IMR-90 (cell line): ENCODE results near the gene PRKACG. TPM values are rescaled to one million over a fixed set of nuclear protein-coding genes. Genes with fewer than 3 reads are reported as not detected.

Experiments
- ATAC-seq: fragments of 200-7000 bp; cut with Tn5 transposase; 2 replicates; pipeline ENCODE4 v1.9.1; 2020; ENCODE audit warnings: low read depth, mild to moderate bottlenecking, moderate library complexity
- BruUV-seq: library from RNA; stranded (reverse); fragments of 400-500 nt; replicated peaks from 2 replicates; lab custom pipeline; 2021; lab: Mats Ljungman, UMichigan
- CTCF ChIA-PET: fragments of 300-600 bp; formaldehyde crosslinking; extraction: SDS; loops from one replicate; lab custom pipeline; 2021; ENCODE audit warnings: antibody characterized with exemption; lab: Yijun Ruan, JAX
- POLR2A ChIA-PET: fragments of 300-600 bp; sonication (Branson Sonifier 250); formaldehyde crosslinking; loops from one replicate; lab custom pipeline; 2022; ENCODE audit warnings: antibody characterized with exemption; ENCODE audit not compliant: unreplicated experiment; lab: Charles Lee
- DNase-seq: peaks from one replicate; pipeline ENCODE4 v3.0.0; 2013
- H2AFZ ChIP-seq: replicated peaks from 2 replicates; pipeline ENCODE3; 2013; ENCODE audit warnings: low read length, mild to moderate bottlenecking; ENCODE audit not compliant: poor library complexity
- H2AK5ac ChIP-seq: 2 replicates; pipeline ENCODE4 v1.6.1; 2013; ENCODE audit warnings: low read depth, low read length, inconsistent platforms
- H2AK9ac ChIP-seq: replicated peaks from 2 replicates; pipeline ENCODE3; 2013; ENCODE audit warnings: mild to moderate bottlenecking, low read depth, low read length, moderate library complexity; ENCODE audit not compliant: poor library complexity
- H2BK120ac ChIP-seq: 2 replicates; pipeline ENCODE4 v1.6.1; 2013; ENCODE audit warnings: low read depth, low read length, inconsistent platforms
- H2BK15ac ChIP-seq: 3 replicates; pipeline ENCODE4 v1.6.1; 2013; ENCODE audit warnings: low read depth, low read length, inconsistent platforms
- H2BK20ac ChIP-seq: 2 replicates; pipeline ENCODE4 v1.6.1; 2013; ENCODE audit warnings: low read depth, mild to moderate bottlenecking, inconsistent platforms, low read length, moderate library complexity
- H2BK5ac ChIP-seq: 2 replicates; pipeline ENCODE4 v1.6.1; 2013; ENCODE audit warnings: mild to moderate bottlenecking, low read depth, low read length, inconsistent platforms; ENCODE audit not compliant: poor library complexity, severe bottlenecking
- H3K14ac ChIP-seq: replicated peaks from 2 replicates; pipeline ENCODE4 v1.6.1; 2013; ENCODE audit warnings: low read depth, low read length, inconsistent platforms
- H3K18ac ChIP-seq: 2 replicates; pipeline ENCODE4 v1.6.1; 2013; ENCODE audit warnings: low read depth, low read length, control low read depth
- H3K23ac ChIP-seq: 2 replicates; pipeline ENCODE4 v1.6.1; 2013; ENCODE audit warnings: low read depth, low read length, inconsistent platforms
- H3K27ac ChIP-seq: 2 replicates; pipeline ENCODE4 v1.5.1; 2013; ENCODE audit warnings: mild to moderate bottlenecking, control low read depth, low read length; ENCODE audit not compliant: insufficient read depth
- H3K27me3 ChIP-seq: 2 replicates; pipeline ENCODE4 v1.6.1; 2013; ENCODE audit warnings: low read length; ENCODE audit not compliant: control insufficient read depth, insufficient read depth
- H3K36me3 ChIP-seq: 2 replicates; pipeline ENCODE4 v1.6.1; 2013; ENCODE audit warnings: low read length, mixed read lengths; ENCODE audit not compliant: control insufficient read depth, insufficient read depth
- H3K4ac ChIP-seq: 2 replicates; pipeline ENCODE4 v1.6.1; 2013; ENCODE audit warnings: low read depth, low read length, inconsistent platforms
- H3K4me1 ChIP-seq: 2 replicates; pipeline ENCODE4 v1.6.1; 2013; ENCODE audit warnings: low read length, mixed read lengths; ENCODE audit not compliant: control insufficient read depth, insufficient read depth
- H3K4me2 ChIP-seq: 2 replicates; pipeline ENCODE4 v1.6.1; 2013; ENCODE audit warnings: low read depth, mild to moderate bottlenecking, control low read depth, low read length, moderate library complexity
- H3K4me3 ChIP-seq: 2 replicates; pipeline ENCODE4 v1.5.1; 2013; ENCODE audit warnings: low read depth, mild to moderate bottlenecking, control low read depth, low read length, moderate library complexity; ENCODE audit not compliant: insufficient read depth
- H3K56ac ChIP-seq: 2 replicates; pipeline ENCODE4 v1.6.1; 2013; ENCODE audit warnings: low read length, inconsistent platforms; ENCODE audit not compliant: insufficient read depth; ENCODE audit errors: extremely low read depth
- H3K79me1 ChIP-seq, 2 experiments: 2 replicates each; pipeline ENCODE4 v1.6.1; 2013; ENCODE audit warnings: low read length in 2 of 2, inconsistent platforms in 1 of 2, low read depth in 1 of 2
- H3K9ac ChIP-seq: 2 replicates; pipeline ENCODE4 v1.6.1; 2013; ENCODE audit warnings: low read depth, low read length, control low read depth
- H3K9me1 ChIP-seq: 2 replicates; pipeline ENCODE4 v1.6.1; 2013; ENCODE audit warnings: low read length, inconsistent platforms; ENCODE audit not compliant: insufficient read depth
- H3K9me3 ChIP-seq: 2 replicates; pipeline ENCODE4 v1.6.1; 2013; ENCODE audit warnings: low read length; ENCODE audit not compliant: control insufficient read depth, insufficient read depth
- H4K20me1 ChIP-seq: 2 replicates; pipeline ENCODE4 v1.6.1; 2013; ENCODE audit warnings: low read length, inconsistent platforms; ENCODE audit not compliant: insufficient read depth
- H4K5ac ChIP-seq: 2 replicates; pipeline ENCODE4 v1.6.1; 2013; ENCODE audit warnings: mild to moderate bottlenecking, low read depth, low read length, control low read depth
- H4K8ac ChIP-seq, 2 experiments: 2 replicates each; pipeline ENCODE4 v1.6.1; 2013; ENCODE audit warnings: low read depth in 2 of 2, low read length in 2 of 2, control low read depth in 1 of 2, inconsistent platforms in 1 of 2
- H4K91ac ChIP-seq: 2 replicates; pipeline ENCODE4 v1.6.1; 2013; ENCODE audit warnings: low read depth, low read length, inconsistent platforms; ENCODE audit not compliant: insufficient read depth
- CEBPB ChIP-seq: IDR thresholded peaks from 2 replicates; pipeline ENCODE4 v1.6.1; 2012; ENCODE audit warnings: low read depth, low read length, improper control_type of control experiment
- CHD1 ChIP-seq: IDR thresholded peaks from 2 replicates; pipeline ENCODE4 v1.6.1; 2012; ENCODE audit warnings: low read depth, low read length, improper control_type of control experiment
- CTCF ChIP-seq: conservative IDR thresholded peaks from 2 replicates; pipeline ENCODE4 v1.5.1; 2012; ENCODE audit warnings: mild to moderate bottlenecking, low read depth, low read length, improper control_type of control experiment
- ELK1 ChIP-seq: fragments of 150-350 bp; IDR thresholded peaks from 2 replicates; pipeline ENCODE4 v1.6.1; 2016; ENCODE audit warnings: low read depth, mild to moderate bottlenecking, low read length, moderate library complexity, borderline replicate concordance
- MAFK ChIP-seq: IDR thresholded peaks from 2 replicates; pipeline ENCODE4 v1.6.1; 2012; ENCODE audit warnings: low read depth, low read length, improper control_type of control experiment
- MAZ ChIP-seq: IDR thresholded peaks from 2 replicates; pipeline ENCODE4 v1.6.1; 2012; ENCODE audit warnings: low read depth, mild to moderate bottlenecking, low read length, improper control_type of control experiment, moderate library complexity, borderline replicate concordance
- MXI1 ChIP-seq: IDR thresholded peaks from 2 replicates; pipeline ENCODE4 v1.6.1; 2012; ENCODE audit warnings: low read depth, mild to moderate bottlenecking, low read length, moderate library complexity, borderline replicate concordance
- POLR2A ChIP-seq: IDR thresholded peaks from 2 replicates; pipeline ENCODE4 v1.6.1; 2012; ENCODE audit warnings: mild to moderate bottlenecking, low read depth, low read length
- RFX5 ChIP-seq: IDR thresholded peaks from 2 replicates; pipeline ENCODE4 v1.8.0; 2012; ENCODE audit warnings: low read depth, mild to moderate bottlenecking, low read length, moderate library complexity
- SMC3 ChIP-seq: fragments of 150-350 bp; IDR thresholded peaks from 2 replicates; pipeline ENCODE4 v1.6.1; 2016; ENCODE audit warnings: low read depth, mild to moderate bottlenecking, antibody characterized with exemption, low read length, moderate library complexity
- WGBS, 2 experiments: methylation state at CpG; one replicate each; pipeline versions ENCODE4 v1.1.5 to v1.1.7; 2013; ENCODE audit warnings: missing lambda C conversion rate in 2 of 2; ENCODE audit not compliant: insufficient read length in 1 of 2; ENCODE audit errors: extremely low coverage in 2 of 2; 5-methylcytosine and 5-hydroxymethylcytosine counted together
- dilution Hi-C: fragments of 300-500 bp; cut with HindIII; formaldehyde crosslinking; loops from one replicate; pipeline ENCODE4 v1.14.3; 2018; ENCODE audit warnings: low sequenced_read_pairs; ENCODE audit not compliant: unreplicated experiment
- in situ Hi-C: fragments of 300-500 bp; cut with MboI; formaldehyde crosslinking; loops from 3 replicates; pipeline ENCODE4 v1.14.3; 2019; ENCODE audit warnings: low sequenced_read_pairs, inconsistent platforms, mixed read lengths
- intact Hi-C: fragments of 100-400 bp; cut with micrococcal nuclease; formaldehyde crosslinking; loops from 2 replicates; pipeline ENCODE4 v1.10.0; 2022
- polyA plus RNA-seq, 3 experiments: library from polyadenylated mRNA; depleted of rRNA; stranded (reverse); fragments of >200 nt; gene quantifications; 2 replicates each; pipeline ENCODE4 v1.2.3, GENCODE V29; 2012; ENCODE audit warnings: low replicate concordance in 1 of 3
- total RNA-seq: library from RNA; depleted of rRNA; stranded (reverse); fragments of >200 nt; gene quantifications from 2 replicates; pipeline ENCODE4 v1.2.3, GENCODE V29; 2012

Gene PRKACG
- total and polyA plus RNA-seq, 2 of the 4 experiments (the other 2 are of a cell fraction) = not detected

- POLR2A ChIA-PET = no interaction called here
- CTCF ChIA-PET = interaction anchor here (0.6 to 1.0 kb wide), 2 partner anchors 15 to 120 kb away, joined by 4 to 8 read pairs; partner anchors contain the start of gene FXN
Measured at GRCh38 chr9:69019808-69020207, 5.9 kb upstream of the PRKACG start.

More at GRCh38 chr9:69019808-69020207, 5.9 kb upstream of the PRKACG start:
- no peak overlapping the region for H4K5ac ChIP-seq
- no peak overlapping the region for H3K27ac ChIP-seq
- no peaks in the 10 kb centered on the region for H3K79me1 ChIP-seq
- H4K20me1 ChIP-seq = no peaks in the 10 kb centered on the region
- H2BK15ac ChIP-seq = no peak overlapping the region
- H3K4me3 ChIP-seq = no peak overlapping the region
- TF ChIP-seq RFX5 = no peak
- no peak for TF ChIP-seq MAZ
- no peak for TF ChIP-seq CEBPB
- TF ChIP-seq ELK1 = no peak
- no peak for TF ChIP-seq MXI1
- TF ChIP-seq MAFK = no peak
- TF ChIP-seq SMC3 = no peak
- TF ChIP-seq CHD1 = no peak
- no peak for TF ChIP-seq POLR2A
- no peak for TF ChIP-seq CTCF
- H3K18ac ChIP-seq = no peak overlapping the region
- H3K4me1 ChIP-seq = no peaks in the 10 kb centered on the region
- H3K56ac ChIP-seq = no peak overlapping the region
- DNase-seq (no peak), ATAC-seq (no peak)
- H2AFZ ChIP-seq = no peak overlapping the region
- H2BK20ac ChIP-seq = no peak overlapping the region
- H3K9me3 ChIP-seq = no peaks in the 10 kb centered on the region
- no peak overlapping the region for H3K4ac ChIP-seq
- no peak overlapping the region for H2BK120ac ChIP-seq
- dilution Hi-C loops (no loop called here), intact Hi-C loops (loop anchor here (1.0 to 10.0 kb wide), 2 partner anchors 159 to 315 kb away; partner anchors contain the start of gene PIP5K1B), in situ Hi-C loops (no loop called here)
- H3K27me3 ChIP-seq = peaks cover 16% of the 10 kb centered on the region
- no peaks in the 10 kb centered on the region for H3K9me1 ChIP-seq
- H3K14ac ChIP-seq = no peak overlapping the region
- no peak overlapping the region for H2BK5ac ChIP-seq
- H3K9ac ChIP-seq = no peak overlapping the region
- H4K8ac ChIP-seq = no peak overlapping the region
- no peak overlapping the region for H4K91ac ChIP-seq
- H3K4me2 ChIP-seq = no peak overlapping the region
- BruUV-seq = no TSS peak
- H3K36me3 ChIP-seq = no peaks in the 10 kb centered on the region
- no peak overlapping the region for H2AK5ac ChIP-seq
- H3K23ac ChIP-seq = no peak overlapping the region
- no CpG with 5 or more reads among the region's 3 CpGs for WGBS, 2 experiments
- no peak overlapping the region for H2AK9ac ChIP-seq
